DMS153 (cell line): ENCODE measurements around the gene STON2.
"Not testable (repeated sequence)": the region's sequence is repeated elsewhere in the genome, so short reads cannot be mapped to it uniquely, and the experiment has no call there.

Experiments
- DNase-seq: peaks from one replicate; lab custom pipeline; 2025; lab: John Stamatoyannopoulos, UW

STON2 gene

GRCh38 chr14:81268016-81268416 is 132.1 kb downstream of the STON2 start:
- DNase-seq = no peak

GRCh38 chr14:81265636-81266169 is 134.4 kb downstream of the STON2 start:
- no peak for DNase-seq

- no peak for DNase-seq
Measured at GRCh38 chr14:81264671-81265070, 135.5 kb downstream of the STON2 start.

GRCh38 chr14:81263777-81264410 is 136.2 kb downstream of the STON2 start:
- DNase-seq = no peak

GRCh38 chr14:81261176-81261575 is 138.9 kb downstream of the STON2 start:
- DNase-seq = no peak

GRCh38 chr14:81260732-81261131 is 139.4 kb downstream of the STON2 start:
- no peak for DNase-seq

- no peak for DNase-seq
Measured at GRCh38 chr14:81256289-81256960, 143.7 kb downstream of the STON2 start.

- no peak for DNase-seq
Measured at GRCh38 chr14:81252278-81252677, 147.8 kb downstream of the STON2 start.

GRCh38 chr14:81247271-81247766 is 152.8 kb downstream of the STON2 start:
- DNase-seq = no peak

GRCh38 chr14:81246461-81247270 is 153.5 kb downstream of the STON2 start:
- no peak for DNase-seq

GRCh38 chr14:81245771-81246170 is 154.4 kb downstream of the STON2 start:
- DNase-seq = no peak

- DNase-seq = not testable (repeated sequence)
Measured at GRCh38 chr14:81244431-81244830, 155.7 kb downstream of the STON2 start.

- DNase-seq = no peak
Measured at GRCh38 chr14:81243499-81243898, 156.6 kb downstream of the STON2 start.

GRCh38 chr14:81236849-81237248 is 163.3 kb downstream of the STON2 start:
- DNase-seq = not testable (repeated sequence)

- DNase-seq = no peak
Measured at GRCh38 chr14:81236138-81236537, 164.0 kb downstream of the STON2 start.

- no peak for DNase-seq
Measured at GRCh38 chr14:81235096-81235495, 165.0 kb downstream of the STON2 start.

GRCh38 chr14:81234278-81234677 is 165.8 kb downstream of the STON2 start:
- DNase-seq = no peak

GRCh38 chr14:81233615-81234014 is 166.5 kb downstream of the STON2 start:
- no peak for DNase-seq

- no peak for DNase-seq
Measured at GRCh38 chr14:81231540-81231939, 168.6 kb downstream of the STON2 start.

GRCh38 chr14:81224222-81224621 is 175.9 kb downstream of the STON2 start:
- no peak for DNase-seq

- DNase-seq = not testable (repeated sequence)
Measured at GRCh38 chr14:81223788-81224187, 176.3 kb downstream of the STON2 start.

- no peak for DNase-seq
Measured at GRCh38 chr14:81222691-81223090, 177.4 kb downstream of the STON2 start.

GRCh38 chr14:81222126-81222525 is 178.0 kb downstream of the STON2 start:
- no peak for DNase-seq
